ENCODE data around the gene EMILIN2.
"Not testable (repeated sequence)": the region's sequence is repeated elsewhere in the genome, so short reads cannot be mapped to it uniquely, and the experiment has no call there.

EMILIN2 gene

DNA sequence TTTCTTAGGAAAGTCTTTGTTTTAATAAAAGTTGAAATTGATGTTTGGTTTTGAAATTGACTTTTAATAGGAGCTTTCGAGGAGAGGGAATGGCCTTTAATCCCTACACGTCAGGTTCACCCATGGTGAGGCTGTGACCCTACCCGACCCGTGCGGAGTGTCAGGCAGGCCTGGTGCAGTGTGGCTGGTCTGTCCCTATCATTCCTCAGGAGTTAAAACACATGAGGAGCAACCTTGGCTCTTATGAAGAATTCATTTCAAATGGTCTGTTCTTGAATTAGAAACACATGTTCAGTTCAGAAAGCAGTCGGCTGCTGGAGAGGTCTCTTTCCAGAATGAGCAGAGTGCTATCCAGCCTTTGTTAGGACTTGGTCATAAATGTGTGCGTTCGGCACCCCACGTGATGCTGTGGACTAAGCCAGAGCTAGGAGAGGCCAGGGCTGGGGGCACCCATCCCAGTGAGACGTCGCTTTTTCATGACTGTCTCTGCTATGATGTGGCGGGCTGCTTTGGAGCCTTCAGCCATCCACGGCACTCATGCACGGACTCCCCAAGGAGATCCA, 54.7 kb downstream of the EMILIN2 start:
- DNase-seq = no peak

DNA sequence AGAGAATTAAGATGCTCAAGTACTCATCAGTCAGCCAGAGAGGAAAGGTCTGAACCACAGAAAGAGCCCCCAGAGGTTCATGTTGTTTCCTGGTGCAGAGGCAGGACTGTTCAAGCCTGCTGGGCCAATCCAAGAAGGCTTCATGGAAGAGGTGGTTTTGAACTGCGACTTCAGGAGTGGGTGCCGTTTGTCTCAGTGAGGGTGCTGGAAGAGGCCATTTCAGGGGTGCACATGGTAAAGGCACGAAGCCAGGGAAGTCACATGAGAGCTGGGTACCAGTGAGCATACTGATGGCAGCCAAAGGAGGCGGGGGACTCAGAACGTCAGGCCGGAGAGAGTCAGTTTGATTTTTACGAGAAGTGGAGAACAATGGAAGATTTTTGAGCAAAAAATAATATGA, 55.5 kb downstream of the EMILIN2 start:
- no peak for DNase-seq

DNA sequence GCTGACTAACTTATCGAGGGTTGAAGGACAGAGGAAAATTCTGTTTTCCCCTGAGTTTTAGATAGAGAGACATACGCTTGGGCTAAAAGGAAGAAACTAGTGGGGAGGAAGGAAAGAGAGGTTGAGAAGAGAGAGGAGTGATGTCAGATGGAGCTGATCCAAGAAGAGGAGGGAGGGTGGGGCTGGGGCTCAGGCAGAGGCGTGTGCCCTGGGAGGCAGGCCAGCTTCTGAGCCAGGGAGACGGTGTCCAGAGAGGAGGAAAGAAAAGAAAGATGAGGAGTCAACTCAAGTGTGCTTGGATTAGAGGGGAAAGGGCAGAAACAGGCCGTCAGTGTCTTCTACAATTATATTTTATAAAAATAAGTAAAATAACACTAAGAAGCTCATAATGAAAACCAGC, 56.2 kb downstream of the EMILIN2 start:
- DNase-seq = no peak

DNA sequence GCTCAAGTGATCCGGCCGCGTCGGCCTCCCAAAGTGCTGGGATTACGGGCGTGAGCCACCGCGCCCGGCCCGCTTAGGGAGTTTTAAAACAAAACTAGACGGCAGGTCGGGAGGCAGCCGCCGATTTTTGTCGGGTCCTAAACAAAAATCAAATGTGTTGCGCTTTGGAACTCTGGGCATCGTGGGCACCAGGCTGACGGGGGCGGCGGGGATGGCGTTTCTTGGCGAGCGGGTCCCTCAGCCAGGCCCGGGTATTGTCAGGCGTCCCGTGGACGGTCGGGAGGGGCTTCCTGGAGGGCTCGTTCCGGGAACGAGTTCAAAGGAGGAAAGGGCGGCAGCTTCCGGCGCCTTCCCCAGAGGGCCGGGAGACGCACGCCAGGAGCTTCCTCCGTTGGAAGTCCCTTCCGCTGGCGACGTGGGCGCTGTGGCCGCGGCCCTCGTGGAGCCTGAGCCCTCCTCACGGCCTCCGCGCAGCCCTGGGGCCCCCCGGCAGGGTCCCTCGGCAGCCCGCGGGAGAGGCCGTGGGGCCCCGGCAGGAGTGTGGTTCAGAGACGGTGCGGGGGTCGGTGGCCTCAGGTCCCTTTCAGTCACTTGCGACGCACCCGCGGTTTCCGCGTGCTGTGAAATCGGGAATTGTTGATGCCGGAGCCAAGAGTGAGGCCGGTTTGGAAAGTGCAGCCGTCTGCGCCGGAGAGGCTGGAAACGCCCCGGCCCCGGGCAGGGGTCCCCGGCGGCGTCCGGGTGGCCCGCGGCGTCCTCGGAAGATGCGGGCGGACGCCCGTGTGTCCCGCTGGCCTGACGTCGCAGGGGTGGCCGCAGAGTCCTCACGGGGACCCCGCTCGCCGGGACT, 59.3 kb downstream of the EMILIN2 start:
- no peak for DNase-seq

GRCh38 chr18:2906704-2907549, 60.1 kb downstream of the EMILIN2 start:
- DNase-seq = peak; percentile 22

DNA sequence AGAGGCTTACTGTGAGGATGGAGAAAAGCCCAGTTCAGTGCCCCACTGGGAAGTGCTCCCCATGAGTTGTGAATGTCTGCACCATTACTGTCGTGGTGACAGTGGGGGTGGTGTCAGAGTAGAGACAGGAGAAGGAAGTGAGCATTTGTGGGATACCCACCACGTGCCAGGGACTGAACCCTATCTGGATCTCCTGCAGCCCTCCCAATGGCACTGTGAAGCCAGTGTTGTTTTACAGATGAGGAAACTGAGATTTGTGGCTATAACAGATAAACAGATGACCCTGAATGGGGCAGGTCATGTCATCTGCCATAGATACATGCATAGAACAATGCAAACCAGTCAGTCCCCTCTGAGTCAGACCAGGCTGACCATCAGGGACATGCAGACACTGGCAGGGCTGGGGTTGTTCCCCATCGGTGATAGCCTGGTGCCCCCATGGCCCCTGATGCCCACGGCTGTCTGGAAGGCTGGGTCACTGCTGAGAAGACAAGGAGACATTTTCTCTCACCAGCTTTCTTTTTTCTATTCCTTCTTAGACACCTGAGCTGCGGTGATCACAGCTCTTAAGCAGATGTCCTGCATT, 60.8 kb downstream of the EMILIN2 start:
- no peak for DNase-seq

GRCh38 chr18:2908166-2908945, 61.5 kb downstream of the EMILIN2 start:
- DNase-seq = no peak

DNA sequence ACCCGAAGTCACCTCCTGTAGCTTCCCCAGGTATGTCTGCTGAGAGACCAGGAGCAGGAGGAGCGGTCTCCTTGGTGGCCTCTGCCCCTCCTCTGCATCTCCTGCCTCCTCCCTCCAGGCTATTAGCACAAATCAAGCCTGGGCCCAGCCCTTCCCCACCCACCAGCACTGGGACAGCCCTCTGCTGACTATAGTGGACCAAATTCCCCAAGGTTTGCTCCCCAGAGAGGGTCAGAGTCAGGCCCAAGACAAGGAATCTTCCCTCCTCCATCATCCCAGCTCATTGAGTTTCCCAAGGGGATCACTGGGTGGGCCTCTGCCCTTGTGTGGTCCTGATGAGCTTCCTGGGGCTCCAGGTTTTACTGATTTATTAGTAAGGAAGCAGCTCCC, 62.1 kb downstream of the EMILIN2 start:
- DNase-seq = no peak

GRCh38 chr18:2909431-2910140, 62.8 kb downstream of the EMILIN2 start:
- no peak for DNase-seq

DNA sequence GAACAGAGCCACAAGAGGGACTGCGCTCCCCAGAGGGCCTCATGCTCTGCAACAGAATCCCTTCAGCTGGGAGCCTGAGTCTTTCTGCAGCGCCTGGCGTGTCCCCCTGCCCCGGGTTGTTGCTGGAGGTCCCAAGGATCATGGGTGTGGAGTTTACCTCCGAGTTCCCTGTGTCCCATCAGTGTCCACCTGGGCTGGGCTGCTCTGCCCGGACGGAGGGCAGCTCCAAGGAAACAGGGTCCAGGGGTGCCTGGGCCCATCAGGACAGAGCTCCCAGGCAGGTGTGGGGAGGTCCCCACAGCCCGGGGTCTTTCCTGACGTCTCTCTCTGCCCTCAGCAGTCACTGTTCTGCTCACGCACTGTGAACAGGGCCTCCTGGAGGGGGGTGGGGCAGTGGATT, 63.5 kb downstream of the EMILIN2 start:
- no peak for DNase-seq

- no peak for DNase-seq
These were observed 64.1 kb downstream of the EMILIN2 start for GRCh38 chr18:2910751-2911425.

DNA sequence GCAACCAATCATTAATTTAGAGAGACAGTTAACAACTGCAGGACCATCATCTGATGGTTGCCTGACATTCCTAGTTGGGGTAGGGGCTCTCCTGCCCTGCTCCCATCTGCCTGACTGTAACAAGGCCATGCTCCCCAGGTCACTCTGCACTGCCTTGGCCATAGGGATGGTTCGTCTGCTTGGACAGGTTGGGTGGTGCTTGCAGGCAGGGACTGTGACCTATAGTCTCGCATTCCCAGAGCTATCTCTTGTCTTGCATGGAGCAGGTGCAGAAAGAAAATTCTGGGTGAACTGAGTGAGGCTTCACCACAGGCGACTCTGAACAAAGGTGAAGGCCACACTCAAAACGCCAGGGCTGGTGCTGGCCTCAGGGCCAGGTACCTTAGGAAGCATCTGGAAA, 64.7 kb downstream of the EMILIN2 start:
- DNase-seq = no peak

GRCh38 chr18:2912357-2913299, 65.8 kb downstream of the EMILIN2 start:
- no peak for DNase-seq

DNA sequence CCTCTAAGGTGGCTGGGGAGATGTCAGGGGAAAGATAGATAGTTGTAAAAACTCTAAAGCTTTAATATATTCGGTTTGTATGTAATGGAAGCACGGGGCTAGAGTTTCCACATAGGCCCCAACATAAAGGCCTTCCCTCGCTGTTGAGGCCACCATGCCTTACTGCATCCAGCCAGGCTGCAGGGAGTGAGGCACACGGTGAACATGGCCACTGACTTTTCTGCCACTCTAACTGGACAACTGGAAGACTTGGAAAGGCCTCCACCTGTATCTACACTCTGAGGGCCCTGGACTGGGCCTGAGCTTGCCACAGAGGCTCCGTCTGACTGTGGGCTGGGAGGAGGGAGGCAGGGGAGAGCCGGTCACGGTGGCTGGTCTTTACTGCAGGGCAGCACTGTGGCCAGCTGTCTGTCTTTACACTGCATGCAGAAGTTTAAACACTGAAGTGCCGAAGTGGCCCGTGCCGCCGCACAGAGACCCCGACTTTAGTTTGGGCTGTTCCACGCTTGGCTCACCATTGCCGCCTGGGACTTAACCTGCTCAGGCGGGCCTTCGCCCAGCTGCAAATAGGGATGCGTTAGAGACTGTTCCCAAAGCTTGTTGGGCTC, 66.7 kb downstream of the EMILIN2 start:
- DNase-seq = no peak

DNA sequence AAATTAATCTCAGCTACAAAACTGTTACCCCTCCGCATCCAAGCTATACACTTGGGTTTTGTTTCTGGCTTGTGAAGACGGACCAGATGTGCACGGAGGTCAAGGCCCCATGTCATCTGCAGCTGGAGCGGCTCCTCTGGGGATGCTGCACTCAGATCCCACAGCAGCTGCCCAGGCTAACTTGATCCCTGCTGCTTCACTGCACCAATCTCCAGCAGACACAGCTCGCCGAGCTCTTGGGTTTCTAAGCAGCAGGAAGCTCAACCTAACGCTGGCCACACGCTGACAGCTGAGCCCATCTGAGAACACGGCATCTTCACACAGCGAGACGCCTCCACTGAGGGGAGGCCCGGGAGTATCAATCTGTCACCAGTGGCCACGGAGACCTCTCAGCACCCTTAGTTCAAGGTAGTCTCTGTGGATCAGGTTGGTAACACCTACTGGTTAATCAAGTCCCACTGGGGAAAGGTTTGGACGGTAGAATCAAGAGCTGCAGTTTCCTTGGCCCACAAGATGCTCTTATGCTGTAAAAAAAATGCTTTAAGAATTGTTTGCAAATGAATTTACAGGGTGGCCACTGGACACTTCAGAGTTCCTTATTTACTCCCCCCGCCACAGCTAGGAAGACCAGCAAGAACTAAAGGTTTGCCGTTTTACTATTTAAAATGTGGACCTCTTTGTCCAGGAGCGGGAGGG, 67.5 kb downstream of the EMILIN2 start:
- DNase-seq = no peak

- DNase-seq = no peak
These were observed 68.1 kb downstream of the EMILIN2 start for GRCh38 chr18:2914881-2915240.

- DNase-seq = not testable (repeated sequence)
These were observed 68.7 kb downstream of the EMILIN2 start for GRCh38 chr18:2915486-2915885.

- no peak for DNase-seq
These were observed 69.4 kb downstream of the EMILIN2 start for GRCh38 chr18:2916184-2916583.

Data from NCI-H1105 treated with DMSO at 0.1 percent for 48 hours (cell line).